GM12878 (cell line): Measurements from ENCODE around the gene DNAH1. TPM values are rescaled to one million over a fixed set of nuclear protein-coding genes. Genes with fewer than 3 reads are reported as not detected.

Experiments used
- ATAC-seq: fragments of 200-7000 bp; cut with Tn5 transposase; 3 replicates; pipeline ENCODE4 v1.9.1; 2020; ENCODE audit warnings: mild to moderate bottlenecking, moderate library complexity
- BruUV-seq: library from RNA; stranded (reverse); fragments of 400-500 nt; replicated peaks from 2 replicates; lab custom pipeline; 2021; lab: Mats Ljungman, UMichigan
- CTCF ChIA-PET: fragments of 300-600 bp; sonication (Branson Sonifier 250); formaldehyde crosslinking; extraction: SDS; loops from one replicate; lab custom pipeline; 2021; ENCODE audit warnings: inconsistent platforms; lab: Yijun Ruan, JAX
- POLR2A ChIA-PET: fragments of 350-600 bp; formaldehyde crosslinking; extraction: SDS; loops from one replicate; lab custom pipeline; 2021; ENCODE audit warnings: inconsistent platforms; lab: Charles Lee
- RAD21 ChIA-PET: fragments of 300-600 bp; sonication (Branson Sonifier 250); formaldehyde crosslinking; loops from one replicate; lab custom pipeline; 2023; ENCODE audit warnings: antibody characterized with exemption; ENCODE audit not compliant: unreplicated experiment; lab: Charles Lee
- SMC1A ChIA-PET: fragments of 300-600 bp; sonication (Branson Sonifier 250); formaldehyde crosslinking; loops from one replicate; lab custom pipeline; 2023; ENCODE audit not compliant: unreplicated experiment, uncharacterized antibody; lab: Charles Lee
- DNase-seq: peaks from one replicate; pipeline ENCODE4 v3.0.0-alpha.2; 2011; ENCODE audit warnings: low read depth, low spot score
- FAIRE-seq: peaks from 3 replicates; lab custom pipeline; 2011; peaks lifted over from hg19 to GRCh38; lab: Jason Lieb, UNC
- H2AFZ ChIP-seq: 2 replicates; pipeline ENCODE4 v1.6.0; 2011; ENCODE audit warnings: low read depth, low read length, control low read depth; ENCODE audit not compliant: control insufficient read depth
- H3K27ac ChIP-seq: 2 replicates; pipeline ENCODE4 v1.5.1; 2011; ENCODE audit warnings: control low read depth; ENCODE audit not compliant: control insufficient read depth, insufficient read depth
- H3K27me3 ChIP-seq, 2 experiments: replicated peaks in 1 of 2; 2 replicates each; pipeline versions ENCODE4 v1.6.0 to v1.6.1; 2011; ENCODE audit warnings: low read length in 1 of 2; ENCODE audit not compliant: control insufficient read depth in 2 of 2, insufficient read depth in 2 of 2
- H3K36me3 ChIP-seq, 2 experiments: 2 replicates each; pipeline ENCODE4 v1.5.1; 2011; ENCODE audit warnings: low read length in 1 of 2; ENCODE audit not compliant: control insufficient read depth in 2 of 2, insufficient read depth in 2 of 2
- H3K4me1 ChIP-seq: 2 replicates; pipeline ENCODE4 v1.6.1; 2011; ENCODE audit warnings: mild to moderate bottlenecking, low read length, moderate library complexity, mixed read lengths; ENCODE audit not compliant: control insufficient read depth, insufficient read depth
- H3K4me2 ChIP-seq: 2 replicates; pipeline ENCODE4 v1.6.0; 2011; ENCODE audit warnings: control low read depth; ENCODE audit not compliant: control insufficient read depth, insufficient read depth
- H3K4me3 ChIP-seq: fragments of 200-600 bp; sonication (generic); 2 replicates; pipeline ENCODE4 v1.5.1; 2016
- H3K79me2 ChIP-seq: 2 replicates; pipeline ENCODE4 v1.6.0; 2011; ENCODE audit warnings: low read length; ENCODE audit not compliant: control insufficient read depth, insufficient read depth
- H3K9ac ChIP-seq: 2 replicates; pipeline ENCODE4 v1.8.0; 2011; ENCODE audit warnings: low read length, control low read depth, mixed read lengths; ENCODE audit not compliant: control insufficient read depth, insufficient read depth
- H3K9me3 ChIP-seq: replicated peaks from 3 replicates; pipeline ENCODE4 v1.5.1; 2011; ENCODE audit warnings: mild to moderate bottlenecking, low read length; ENCODE audit not compliant: control insufficient read depth, insufficient read depth
- H4K20me1 ChIP-seq: 2 replicates; pipeline ENCODE4 v1.6.0; 2011; ENCODE audit not compliant: control insufficient read depth, insufficient read depth
- WGBS: methylation state at CpG from one replicate; pipeline ENCODE4 v1.1.6; 2016; ENCODE audit warnings: low lambda C conversion rate; ENCODE audit not compliant: insufficient replicate concordance, insufficient coverage; ENCODE audit errors: missing lambda C conversion rate; 5-methylcytosine and 5-hydroxymethylcytosine counted together
- in situ Hi-C: fragments of 300-500 bp; cut with MboI; formaldehyde crosslinking; loops from 9 replicates; pipeline ENCODE4 v1.14.3; 2018; ENCODE audit warnings: mixed read lengths
- intact Hi-C: fragments of 100-400 bp; cut with micrococcal nuclease; formaldehyde crosslinking; loops from one replicate; pipeline ENCODE4 v1.14.2; 2022; ENCODE audit not compliant: unreplicated experiment
- polyA plus RNA-seq, 11 experiments: library from polyadenylated mRNA; depleted of rRNA in 4 of 11; unstranded in 6 of 11; stranded (reverse) in 5 of 11; fragments of >200 nt; fragmentation: Nextera tagmentation in 4 of 11; fragmentation: Illumina TruSeq in 1 of 11; extraction: Ambion mirVana in 4 of 11; extraction: Trizol in 1 of 11; gene quantifications; 1 replicate in 1 of 11; 2 replicates in 10 of 11; pipeline versions ENCODE4 v1.2.1 to v1.2.3, GENCODE V29; 2011 to 2016; ENCODE audit warnings: inconsistent platforms in 2 of 11, missing spikeins in 2 of 11, low read depth in 1 of 11
- total RNA-seq, 4 experiments: library from RNA; depleted of rRNA in 3 of 4; stranded (reverse); fragments of >200 nt in 3 of 4; fragmentation: Illumina TruSeq in 1 of 4; extraction: Trizol in 1 of 4; gene quantifications; 2 replicates each; pipeline versions ENCODE4 v1.2.1 to v1.2.3, GENCODE V29; 2013 to 2021
- TF ChIP-seq, protein P1 (sequence below): IDR thresholded peaks from 2 replicates; pipeline ENCODE4 v1.6.1; 2012; ENCODE audit warnings: mild to moderate bottlenecking, low read depth, low read length
- TF ChIP-seq, protein P2 (sequence below), 3 experiments: IDR thresholded peaks in 2 of 3; conservative IDR thresholded peaks in 1 of 3; 2 replicates each; pipeline ENCODE4 v1.5.1; 2011; ENCODE audit warnings: low read depth in 3 of 3, low read length in 3 of 3, mild to moderate bottlenecking in 3 of 3, control low read depth in 2 of 3, moderate library complexity in 2 of 3, inconsistent platforms in 1 of 3, mixed read lengths in 1 of 3; ENCODE audit not compliant: control insufficient read depth in 2 of 3, insufficient read depth in 1 of 3; ENCODE audit errors: extremely low read depth in 1 of 3

DNAH1 gene
- total and polyA plus RNA-seq, 10 of the 15 experiments (the other 5 are each of a cell fraction or from before 2014, with no cell fraction given): 0.31 to 5.8 (median 2.7) TPM

DNA sequence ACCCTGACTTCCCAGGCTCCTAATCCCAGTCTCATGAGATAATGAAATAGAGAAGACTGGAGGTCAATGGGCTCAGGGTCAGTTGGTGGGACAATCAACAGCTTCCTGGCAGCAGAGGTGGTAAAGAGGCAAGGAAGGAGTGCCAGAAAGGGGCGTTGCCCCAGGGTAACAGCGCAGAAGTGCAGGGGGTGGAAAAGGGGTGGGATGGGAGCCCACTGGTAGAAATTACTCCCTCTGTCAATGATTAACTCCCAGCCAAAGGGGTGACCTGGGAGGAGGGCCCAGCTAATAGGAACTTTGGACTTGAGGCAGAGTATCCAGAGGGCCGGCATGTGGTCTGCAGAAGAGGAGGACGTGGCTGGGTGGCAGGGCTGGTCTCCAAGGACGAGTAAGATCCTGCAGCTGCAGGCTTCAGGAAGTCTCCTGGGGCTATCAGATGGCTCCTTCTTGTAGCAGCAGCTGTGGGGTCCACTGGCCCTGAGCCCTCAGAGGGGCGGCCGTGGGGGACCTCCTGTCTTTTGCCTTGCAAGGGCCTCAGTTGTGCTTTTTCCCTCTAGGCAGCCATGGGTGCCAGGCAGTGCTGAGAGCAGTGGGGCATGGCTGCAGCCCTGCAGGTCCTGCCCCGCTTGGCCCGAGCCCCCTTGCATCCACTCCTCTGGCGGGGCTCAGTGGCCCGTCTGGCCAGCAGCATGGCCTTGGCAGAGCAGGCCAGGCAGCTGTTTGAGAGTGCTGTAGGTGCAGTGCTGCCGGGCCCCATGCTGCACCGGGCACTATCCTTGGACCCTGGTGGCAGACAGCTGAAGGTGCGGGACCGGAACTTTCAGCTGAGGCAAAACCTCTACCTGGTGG, 26.1 kb upstream of the DNAH1 start:
- FAIRE-seq: no peak
- RAD21 ChIA-PET: interaction anchor here (0.8 to 7.5 kb wide), 10 partner anchors 7 to 157 kb away, joined by 3 to 131 read pairs (median 6); no protein-coding TSS in a partner anchor
- WGBS: 90% methylated on average over 15 of the region's 15 CpGs
- H3K27ac ChIP-seq: no peak overlapping the region
- no peaks in the 10 kb centered on the region for H4K20me1 ChIP-seq
- intact Hi-C loops: loop anchor here (5.0 kb wide), 1 partner anchor 157 kb away; the partner anchor contains the start of gene SEMA3G
- peak overlapping the region; percentile 24; the same call in 1 of the 2 replicates for H3K9ac ChIP-seq
- peaks cover 3 to 6% of the 10 kb centered on the region in 2 experiments; a peak in 3 of 4 replicates for H3K36me3 ChIP-seq
- ATAC-seq: no peak
- peaks cover 18% of the 10 kb centered on the region for H3K79me2 ChIP-seq
- peaks cover 11% of the 10 kb centered on the region for H3K4me1 ChIP-seq
- no peak overlapping the region for H2AFZ ChIP-seq
- TF ChIP-seq, protein P1, sequence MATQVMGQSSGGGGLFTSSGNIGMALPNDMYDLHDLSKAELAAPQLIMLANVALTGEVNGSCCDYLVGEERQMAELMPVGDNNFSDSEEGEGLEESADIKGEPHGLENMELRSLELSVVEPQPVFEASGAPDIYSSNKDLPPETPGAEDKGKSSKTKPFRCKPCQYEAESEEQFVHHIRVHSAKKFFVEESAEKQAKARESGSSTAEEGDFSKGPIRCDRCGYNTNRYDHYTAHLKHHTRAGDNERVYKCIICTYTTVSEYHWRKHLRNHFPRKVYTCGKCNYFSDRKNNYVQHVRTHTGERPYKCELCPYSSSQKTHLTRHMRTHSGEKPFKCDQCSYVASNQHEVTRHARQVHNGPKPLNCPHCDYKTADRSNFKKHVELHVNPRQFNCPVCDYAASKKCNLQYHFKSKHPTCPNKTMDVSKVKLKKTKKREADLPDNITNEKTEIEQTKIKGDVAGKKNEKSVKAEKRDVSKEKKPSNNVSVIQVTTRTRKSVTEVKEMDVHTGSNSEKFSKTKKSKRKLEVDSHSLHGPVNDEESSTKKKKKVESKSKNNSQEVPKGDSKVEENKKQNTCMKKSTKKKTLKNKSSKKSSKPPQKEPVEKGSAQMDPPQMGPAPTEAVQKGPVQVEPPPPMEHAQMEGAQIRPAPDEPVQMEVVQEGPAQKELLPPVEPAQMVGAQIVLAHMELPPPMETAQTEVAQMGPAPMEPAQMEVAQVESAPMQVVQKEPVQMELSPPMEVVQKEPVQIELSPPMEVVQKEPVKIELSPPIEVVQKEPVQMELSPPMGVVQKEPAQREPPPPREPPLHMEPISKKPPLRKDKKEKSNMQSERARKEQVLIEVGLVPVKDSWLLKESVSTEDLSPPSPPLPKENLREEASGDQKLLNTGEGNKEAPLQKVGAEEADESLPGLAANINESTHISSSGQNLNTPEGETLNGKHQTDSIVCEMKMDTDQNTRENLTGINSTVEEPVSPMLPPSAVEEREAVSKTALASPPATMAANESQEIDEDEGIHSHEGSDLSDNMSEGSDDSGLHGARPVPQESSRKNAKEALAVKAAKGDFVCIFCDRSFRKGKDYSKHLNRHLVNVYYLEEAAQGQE: no peak
- TF ChIP-seq, protein P2, sequence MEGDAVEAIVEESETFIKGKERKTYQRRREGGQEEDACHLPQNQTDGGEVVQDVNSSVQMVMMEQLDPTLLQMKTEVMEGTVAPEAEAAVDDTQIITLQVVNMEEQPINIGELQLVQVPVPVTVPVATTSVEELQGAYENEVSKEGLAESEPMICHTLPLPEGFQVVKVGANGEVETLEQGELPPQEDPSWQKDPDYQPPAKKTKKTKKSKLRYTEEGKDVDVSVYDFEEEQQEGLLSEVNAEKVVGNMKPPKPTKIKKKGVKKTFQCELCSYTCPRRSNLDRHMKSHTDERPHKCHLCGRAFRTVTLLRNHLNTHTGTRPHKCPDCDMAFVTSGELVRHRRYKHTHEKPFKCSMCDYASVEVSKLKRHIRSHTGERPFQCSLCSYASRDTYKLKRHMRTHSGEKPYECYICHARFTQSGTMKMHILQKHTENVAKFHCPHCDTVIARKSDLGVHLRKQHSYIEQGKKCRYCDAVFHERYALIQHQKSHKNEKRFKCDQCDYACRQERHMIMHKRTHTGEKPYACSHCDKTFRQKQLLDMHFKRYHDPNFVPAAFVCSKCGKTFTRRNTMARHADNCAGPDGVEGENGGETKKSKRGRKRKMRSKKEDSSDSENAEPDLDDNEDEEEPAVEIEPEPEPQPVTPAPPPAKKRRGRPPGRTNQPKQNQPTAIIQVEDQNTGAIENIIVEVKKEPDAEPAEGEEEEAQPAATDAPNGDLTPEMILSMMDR (IDR thresholded peaks at IDR 0.05 in 2 of 3, conservative IDR thresholded peaks at IDR 0.05 in 1 of 3; ENCODE audit: control insufficient read depth in 2 of 3, extremely low read depth in 1 of 3, insufficient read depth in 1 of 3, low read depth in 3 of 3, low read length in 3 of 3): 0 out of 6 replicates have a peak, but pooled peaks of 2 of the 3 experiments have one; percentile 3 to 10
- TF ChIP-seq, all 136 proteins: peak for 1
- POLR2A ChIA-PET: interaction anchor here (1.0 to 3.7 kb wide), 5 partner anchors 9 to 69 kb away, joined by 3 to 48 read pairs (median 6); partner anchors contain the start of genes TWF2 and WDR82
- in situ Hi-C loops: loop anchor here (5.0 kb wide), 1 partner anchor 52 kb away; no protein-coding TSS in a partner anchor
- Histone ChIP-seq H3K4me2 (no peak overlapping the region), H3K27me3 (no peaks in the 10 kb centered on the region), H3K4me3 (no peak overlapping the region), H3K9me3 (no peaks in the 10 kb centered on the region)
- no TSS peak for BruUV-seq
- DNase-seq: no peak
- CTCF ChIA-PET: interaction anchor here (1.0 to 19.0 kb wide), 11 partner anchors 8 to 288 kb away, joined by 3 to 451 read pairs (median 9); partner anchors contain the start of gene WDR82
- SMC1A ChIA-PET: interaction anchor here (0.8 to 6.1 kb wide), 12 partner anchors 8 to 95 kb away, joined by 3 to 159 read pairs (median 6); partner anchors contain the start of genes TLR9, TWF2 and WDR82
